AG04449 (cell line): Measurements from ENCODE around the gene HRH4.

Experiments
- CTCF ChIA-PET: fragments of 350-600 bp; formaldehyde crosslinking; extraction: SDS; loops from one replicate; lab custom pipeline; 2021; ENCODE audit warnings: antibody characterized with exemption; lab: Yijun Ruan, JAX
- POLR2A ChIA-PET: fragments of 400-600, 350-600 bp; formaldehyde crosslinking; extraction: SDS; loops from one replicate; lab custom pipeline; 2020; ENCODE audit warnings: antibody characterized with exemption, inconsistent platforms; lab: Yijun Ruan, JAX
- DNase-seq: peaks from one replicate; pipeline ENCODE4 v3.0.0-alpha.2; 2010; ENCODE audit warnings: low read depth, low spot score
- H3K4me3 ChIP-seq: 2 replicates; pipeline ENCODE4 v1.5.1; 2011; ENCODE audit warnings: low read depth, mild to moderate bottlenecking, control low read depth, low read length
- TF ChIP-seq, protein P1 (sequence below): IDR thresholded peaks from one replicate; pipeline ENCODE4 v1.5.1; 2011; ENCODE audit warnings: mild to moderate bottlenecking, moderate library complexity, low read length, control low read depth, inconsistent platforms; ENCODE audit not compliant: insufficient read depth; ENCODE audit errors: missing control alignments

Gene HRH4

DNA sequence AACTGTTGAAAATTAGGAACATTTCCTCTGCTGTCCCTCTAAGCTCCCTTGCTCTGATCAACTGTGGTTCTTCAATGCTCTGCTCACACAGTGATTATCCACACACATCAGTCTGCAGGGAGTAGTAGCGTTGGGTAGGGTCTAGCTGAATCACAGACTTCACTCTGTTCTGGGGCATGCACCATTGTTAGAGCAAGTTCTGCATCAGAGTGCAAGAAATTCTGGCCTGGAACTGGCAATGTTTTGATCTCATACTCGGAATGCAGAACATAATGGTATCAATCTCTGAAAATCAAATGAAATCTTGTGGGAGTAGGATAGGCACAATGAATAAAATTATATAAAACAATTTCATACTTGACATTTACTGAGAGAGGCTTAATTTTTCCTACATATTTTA is 55.3 kb downstream of the HRH4 start:
- TF ChIP-seq, protein P1, sequence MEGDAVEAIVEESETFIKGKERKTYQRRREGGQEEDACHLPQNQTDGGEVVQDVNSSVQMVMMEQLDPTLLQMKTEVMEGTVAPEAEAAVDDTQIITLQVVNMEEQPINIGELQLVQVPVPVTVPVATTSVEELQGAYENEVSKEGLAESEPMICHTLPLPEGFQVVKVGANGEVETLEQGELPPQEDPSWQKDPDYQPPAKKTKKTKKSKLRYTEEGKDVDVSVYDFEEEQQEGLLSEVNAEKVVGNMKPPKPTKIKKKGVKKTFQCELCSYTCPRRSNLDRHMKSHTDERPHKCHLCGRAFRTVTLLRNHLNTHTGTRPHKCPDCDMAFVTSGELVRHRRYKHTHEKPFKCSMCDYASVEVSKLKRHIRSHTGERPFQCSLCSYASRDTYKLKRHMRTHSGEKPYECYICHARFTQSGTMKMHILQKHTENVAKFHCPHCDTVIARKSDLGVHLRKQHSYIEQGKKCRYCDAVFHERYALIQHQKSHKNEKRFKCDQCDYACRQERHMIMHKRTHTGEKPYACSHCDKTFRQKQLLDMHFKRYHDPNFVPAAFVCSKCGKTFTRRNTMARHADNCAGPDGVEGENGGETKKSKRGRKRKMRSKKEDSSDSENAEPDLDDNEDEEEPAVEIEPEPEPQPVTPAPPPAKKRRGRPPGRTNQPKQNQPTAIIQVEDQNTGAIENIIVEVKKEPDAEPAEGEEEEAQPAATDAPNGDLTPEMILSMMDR, result no peak
- POLR2A ChIA-PET, result no interaction called here
- CTCF ChIA-PET, result interaction anchor here (1.5 kb wide), 1 partner anchor 27 kb away, joined by 3 read pairs; no protein-coding TSS in a partner anchor
- H3K4me3 ChIP-seq, result no peak overlapping the region
- DNase-seq, result no peak

DNA sequence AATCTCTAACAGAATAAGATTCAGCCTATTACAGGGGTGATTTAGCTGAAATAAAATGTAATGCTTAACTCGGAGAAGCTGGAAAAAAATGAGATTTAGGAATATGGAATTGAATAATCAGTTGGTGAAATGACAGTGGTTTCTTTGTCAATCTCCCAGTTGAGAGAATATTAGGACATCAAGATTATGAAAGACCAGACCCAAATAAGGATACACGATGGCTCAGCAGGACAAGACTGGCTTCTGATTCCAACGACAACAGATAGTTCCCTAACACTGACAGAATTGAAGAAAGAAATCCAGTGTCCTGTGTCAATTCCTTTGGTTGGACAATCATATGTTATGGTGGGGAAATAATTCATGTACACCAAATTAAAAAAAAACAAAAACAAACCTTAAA is 55.8 kb downstream of the HRH4 start:
- POLR2A ChIA-PET, result no interaction called here
- no peak overlapping the region for H3K4me3 ChIP-seq
- DNase-seq, result no peak
- CTCF ChIA-PET, result interaction anchor here (1.5 kb wide), 1 partner anchor 28 kb away, joined by 3 read pairs; no protein-coding TSS in a partner anchor
- TF ChIP-seq, protein P1, result no peak

DNA sequence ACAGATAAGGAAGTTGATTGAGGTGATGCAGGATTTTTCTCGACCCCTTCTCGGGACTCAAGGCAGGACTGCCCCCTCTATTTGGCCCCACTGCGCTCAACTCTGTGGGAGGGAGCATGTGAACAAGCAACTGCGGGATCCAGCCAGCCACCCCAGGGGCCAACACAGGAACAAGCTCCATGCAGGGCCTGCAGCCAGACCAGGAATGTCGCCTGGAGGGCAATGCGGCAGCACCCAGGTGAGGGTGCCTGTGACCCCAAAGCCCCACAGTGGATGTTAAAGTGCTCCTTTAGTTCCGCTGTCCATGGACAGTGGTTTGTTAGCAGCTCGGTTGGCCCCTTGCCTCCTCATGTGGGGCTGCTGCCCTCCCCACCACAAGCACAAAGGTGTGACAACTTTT is 57.1 kb downstream of the HRH4 start:
- TF ChIP-seq, protein P1, result no peak
- no peak overlapping the region for H3K4me3 ChIP-seq
- CTCF ChIA-PET, result no interaction called here
- DNase-seq, result no peak
- POLR2A ChIA-PET, result no interaction called here

DNA sequence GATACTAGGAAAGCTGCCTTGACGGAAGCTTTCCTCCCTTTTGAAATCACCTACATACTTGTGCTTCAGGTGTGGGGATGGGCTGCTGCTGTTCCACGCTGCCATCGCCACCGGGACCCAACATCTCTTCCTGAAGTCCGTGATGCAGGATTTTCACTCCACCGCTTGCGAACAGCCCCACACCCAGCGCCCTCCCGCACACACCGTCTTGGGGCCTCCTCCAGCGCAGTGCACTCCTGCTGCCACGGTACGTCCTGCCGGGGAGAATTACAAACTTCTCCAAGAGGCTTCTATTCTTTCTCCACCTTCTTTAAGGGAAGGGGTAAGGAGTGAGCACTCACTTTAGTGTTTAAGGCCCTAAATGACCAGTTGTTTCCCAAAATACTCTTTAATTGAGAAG is 58.2 kb downstream of the HRH4 start:
- no peak for DNase-seq
- TF ChIP-seq, protein P1, result no peak
- POLR2A ChIA-PET, result no interaction called here
- no peak overlapping the region for H3K4me3 ChIP-seq
- CTCF ChIA-PET, result no interaction called here
